Measurements from ENCODE around the gene ABCG5. TPM values are rescaled to one million over a fixed set of nuclear protein-coding genes. Genes with fewer than 3 reads are reported as not detected.

Gene ABCG5
- total RNA-seq, 1 donor: under 0.01 TPM

- no peak for DNase-seq (ENCODE audit: low read depth in 2 of 3, low spot score in 2 of 3)
Measured at GRCh38 chr2:43810888-43811287, 27.8 kb downstream of the ABCG5 start.

GRCh38 chr2:43810452-43810851 lies 28.2 kb downstream of the ABCG5 start:
- no peak for DNase-seq (ENCODE audit: low read depth in 2 of 3, low spot score in 2 of 3)

DNA sequence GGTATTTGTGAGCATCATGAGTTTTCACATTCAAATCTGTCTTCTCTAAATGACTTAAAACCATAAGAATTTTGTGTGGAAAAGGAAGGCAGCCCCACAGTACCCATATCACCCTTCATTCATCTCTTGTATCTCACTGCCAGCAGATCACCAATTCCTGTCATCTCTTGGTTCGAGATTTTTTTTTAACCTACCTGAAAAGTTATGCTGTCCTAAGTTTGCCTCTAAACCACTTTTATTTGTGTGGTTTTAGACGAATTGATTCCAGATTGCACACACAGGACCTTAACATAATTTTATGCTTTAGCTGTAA lies 32.0 kb downstream of the ABCG5 start:
- no peak for DNase-seq (ENCODE audit: low read depth in 2 of 3, low spot score in 2 of 3)

- DNase-seq (ENCODE audit: low read depth in 2 of 3, low spot score in 2 of 3): no peak
Measured at GRCh38 chr2:43803113-43803512, 35.5 kb downstream of the ABCG5 start.

DNA sequence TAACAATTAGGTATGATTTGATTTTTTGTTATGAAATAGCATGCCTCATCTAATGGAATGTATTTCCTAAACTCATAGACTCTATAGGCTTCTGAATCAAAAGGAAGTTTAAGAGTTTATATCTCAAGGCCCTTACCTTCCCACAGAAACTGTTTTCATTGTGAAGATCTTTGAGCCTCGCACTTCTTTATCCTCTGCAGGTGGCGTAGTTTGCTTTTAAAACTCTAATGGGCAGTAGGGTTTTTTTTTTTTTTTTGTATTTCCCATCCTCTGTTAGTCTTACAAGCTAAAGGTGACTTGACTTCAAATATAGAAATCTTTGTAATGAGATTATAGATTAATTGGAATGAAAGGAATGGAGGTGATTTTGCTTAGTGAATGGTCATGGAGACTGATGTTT lies 36.5 kb downstream of the ABCG5 start:
- no peak for DNase-seq (ENCODE audit: low read depth in 2 of 3, low spot score in 2 of 3)

- no peak for DNase-seq (ENCODE audit: low read depth in 2 of 3, low spot score in 2 of 3)
Measured at GRCh38 chr2:43800894-43801293, 37.7 kb downstream of the ABCG5 start.

DNA sequence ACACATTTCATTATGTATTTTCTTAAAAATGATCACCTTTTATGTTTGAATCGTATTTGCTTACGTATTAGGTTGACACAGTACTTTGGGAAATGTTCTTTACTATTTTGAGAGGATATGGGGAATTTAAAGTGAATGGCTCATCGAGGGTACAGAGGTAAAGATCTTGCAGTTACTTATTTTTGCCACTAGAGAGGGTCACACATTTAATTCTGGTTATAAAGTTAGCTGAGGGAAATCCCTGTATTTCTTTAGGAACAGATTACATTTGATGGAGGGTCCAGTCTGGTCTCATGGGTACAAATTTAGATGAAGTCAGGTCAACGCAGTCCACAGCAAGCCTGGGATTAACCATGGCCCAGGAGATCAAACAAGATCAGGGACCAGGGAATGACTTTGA lies 40.3 kb downstream of the ABCG5 start:
- no peak for DNase-seq (ENCODE audit: low read depth in 2 of 3, low spot score in 2 of 3)

DNA sequence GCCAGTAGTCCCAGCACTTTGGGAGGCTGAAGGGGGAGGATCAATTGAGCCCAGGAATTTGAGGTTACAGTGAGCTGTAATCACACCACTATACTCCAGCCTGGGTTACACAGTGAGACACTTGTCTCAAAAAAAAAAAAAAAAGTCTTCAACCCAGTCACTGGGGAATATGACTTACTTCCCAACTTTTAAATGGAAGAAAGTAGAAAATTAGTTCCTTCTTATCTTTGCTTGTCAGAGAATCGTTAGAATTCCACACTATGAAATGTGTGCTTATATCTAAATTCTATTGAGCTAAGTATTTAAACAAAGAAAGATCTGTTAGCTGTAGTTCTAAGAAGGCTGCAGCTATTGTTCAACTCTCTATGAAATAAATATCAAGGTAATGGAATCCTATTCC lies 42.4 kb downstream of the ABCG5 start:
- no peak for DNase-seq (ENCODE audit: low read depth in 2 of 3, low spot score in 2 of 3)

- DNase-seq (ENCODE audit: low read depth in 2 of 3, low spot score in 2 of 3): no peak
Measured at GRCh38 chr2:43794956-43795355, 43.7 kb downstream of the ABCG5 start.

DNA sequence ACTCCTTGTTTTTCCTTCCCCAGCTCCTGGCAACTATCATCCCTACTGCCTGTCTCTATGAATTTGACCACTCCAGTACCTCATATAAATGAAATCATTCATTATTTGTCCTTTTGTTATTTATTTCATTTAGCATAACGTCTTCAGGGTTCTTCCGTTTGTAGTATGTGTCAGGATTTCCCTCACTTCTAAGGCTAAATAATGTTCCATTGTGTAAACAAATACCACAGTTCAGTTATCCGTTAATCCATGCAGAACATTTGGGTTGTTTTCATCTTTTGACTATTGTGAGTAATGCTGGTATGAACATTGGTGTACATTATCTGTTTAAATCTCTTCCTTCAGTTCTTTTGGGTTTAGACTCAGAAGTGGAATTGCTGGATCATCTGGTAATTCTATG lies 46.0 kb downstream of the ABCG5 start:
- no peak for DNase-seq (ENCODE audit: low read depth in 2 of 3, low spot score in 2 of 3)

DNA sequence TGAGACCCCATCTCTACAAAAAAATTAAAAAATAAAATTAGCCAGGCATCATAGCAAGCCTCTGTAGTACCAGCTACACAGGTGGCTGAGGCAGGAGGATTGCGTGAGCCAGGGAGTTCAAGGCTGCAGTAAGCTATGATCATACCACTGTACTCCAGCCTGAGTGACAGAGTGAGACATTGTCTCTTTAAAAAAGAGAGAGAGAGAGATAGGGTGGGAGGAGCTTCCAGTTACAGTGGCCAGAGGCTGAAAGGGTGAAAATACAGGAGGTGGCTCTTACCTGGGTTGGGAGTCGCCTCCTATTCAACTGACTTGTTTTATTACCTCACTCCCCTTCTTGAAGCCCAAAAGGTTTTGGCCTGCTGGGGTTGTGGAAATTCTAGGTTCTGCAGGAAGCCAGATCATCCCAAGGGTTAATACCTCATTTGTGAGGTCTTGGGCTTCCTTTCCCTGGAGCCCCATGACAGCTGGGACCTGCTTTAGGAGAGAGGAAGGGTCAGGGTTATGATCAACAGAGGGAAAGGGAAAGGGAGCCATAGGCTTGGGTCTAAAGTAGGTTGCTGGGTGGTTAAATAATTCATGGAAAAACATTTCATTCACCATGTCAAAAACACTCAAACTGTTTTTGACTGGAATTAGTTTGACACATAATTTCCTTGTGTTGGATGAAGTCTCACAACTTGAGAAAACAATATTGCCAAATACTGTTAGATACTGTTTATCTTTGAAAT lies 47.4 kb downstream of the ABCG5 start:
- no peak for DNase-seq (ENCODE audit: low read depth in 2 of 3, low spot score in 2 of 3)

GRCh38 chr2:43790147-43790546 lies 48.5 kb downstream of the ABCG5 start:
- DNase-seq (ENCODE audit: low read depth in 2 of 3, low spot score in 2 of 3): no peak

GRCh38 chr2:43788646-43789045 lies 50.0 kb downstream of the ABCG5 start:
- no peak for DNase-seq (ENCODE audit: low read depth in 2 of 3, low spot score in 2 of 3)

DNA sequence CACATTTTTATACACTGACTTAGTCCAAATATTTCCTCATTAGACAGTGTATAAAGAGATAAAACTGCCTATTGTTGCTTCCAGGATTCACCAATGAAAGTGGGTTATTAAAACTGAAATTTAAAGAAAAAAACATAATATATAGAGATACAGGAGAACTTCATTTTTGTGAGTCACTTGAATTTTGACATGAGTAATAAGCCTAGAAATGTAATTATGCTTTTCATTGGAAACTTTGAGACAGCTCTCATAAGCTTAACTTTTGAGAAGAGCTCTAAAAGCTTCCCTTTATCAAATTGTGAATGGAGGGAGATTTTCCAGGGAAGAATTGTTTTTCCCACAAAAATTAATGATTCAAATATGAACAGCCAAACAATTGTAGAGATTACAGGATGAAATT lies 50.7 kb downstream of the ABCG5 start:
- DNase-seq (ENCODE audit: low read depth in 2 of 3, low spot score in 2 of 3): no peak

GRCh38 chr2:43778233-43778632 lies 60.4 kb downstream of the ABCG5 start:
- DNase-seq (ENCODE audit: low read depth in 2 of 3, low spot score in 2 of 3): no peak

- DNase-seq (ENCODE audit: low read depth in 2 of 3, low spot score in 2 of 3): no peak
Measured at GRCh38 chr2:43777306-43777926, 61.2 kb downstream of the ABCG5 start.

DNA sequence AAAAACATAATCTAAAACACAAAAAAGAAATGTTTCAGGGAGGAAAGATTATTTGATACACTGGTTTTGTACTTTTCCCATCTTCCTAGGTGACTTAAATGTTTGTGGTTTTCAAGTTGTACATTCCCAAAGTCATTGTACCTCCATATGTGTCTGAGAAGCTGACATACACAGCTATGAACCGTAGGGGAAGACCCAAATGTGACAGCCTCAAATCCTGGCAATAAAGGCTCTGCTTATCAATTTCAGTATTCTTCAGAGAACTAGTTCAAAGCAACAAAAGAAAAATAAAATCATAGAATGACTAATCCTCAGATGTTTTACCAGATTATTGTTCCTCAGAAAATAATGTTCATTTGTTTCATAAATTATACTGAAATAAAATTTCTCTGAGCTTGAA lies 62.3 kb downstream of the ABCG5 start:
- DNase-seq (ENCODE audit: low read depth in 2 of 3, low spot score in 2 of 3): no peak

DNA sequence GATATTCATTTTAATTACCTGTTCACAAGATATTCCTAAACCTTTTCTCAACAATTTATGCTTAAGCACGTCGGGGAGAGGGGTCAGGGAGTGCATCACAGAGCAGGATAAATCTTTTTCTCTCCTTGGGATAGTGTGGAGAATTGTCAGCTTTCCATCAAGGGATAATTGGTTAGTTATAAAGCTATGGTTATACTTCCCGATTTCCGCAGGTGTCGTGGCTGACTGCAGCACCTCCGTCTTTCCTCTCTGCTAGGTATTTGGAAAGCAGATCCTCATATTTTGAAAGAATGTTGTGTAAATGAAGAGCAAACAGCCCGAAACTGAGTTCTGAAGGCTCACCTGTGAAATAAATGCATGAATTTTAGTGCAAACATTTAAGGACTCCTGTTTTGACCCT lies 64.0 kb downstream of the ABCG5 start:
- no peak for DNase-seq (ENCODE audit: low read depth in 2 of 3, low spot score in 2 of 3)

- peak; percentile 36 to 86 (median 79) for DNase-seq (ENCODE audit: low read depth in 2 of 3, low spot score in 2 of 3)
Measured at GRCh38 chr2:43773876-43774613, 64.6 kb downstream of the ABCG5 start, which contains the start of gene DYNC2LI1. TSS of gene DYNC2LI1 (plus strand) at chr2:43774039. CDS start at chr2:43774139, 100 bp downstream.

GRCh38 chr2:43766006-43766405 lies 72.6 kb downstream of the ABCG5 start:
- no peak for DNase-seq (ENCODE audit: low read depth in 2 of 3, low spot score in 2 of 3)

DNA sequence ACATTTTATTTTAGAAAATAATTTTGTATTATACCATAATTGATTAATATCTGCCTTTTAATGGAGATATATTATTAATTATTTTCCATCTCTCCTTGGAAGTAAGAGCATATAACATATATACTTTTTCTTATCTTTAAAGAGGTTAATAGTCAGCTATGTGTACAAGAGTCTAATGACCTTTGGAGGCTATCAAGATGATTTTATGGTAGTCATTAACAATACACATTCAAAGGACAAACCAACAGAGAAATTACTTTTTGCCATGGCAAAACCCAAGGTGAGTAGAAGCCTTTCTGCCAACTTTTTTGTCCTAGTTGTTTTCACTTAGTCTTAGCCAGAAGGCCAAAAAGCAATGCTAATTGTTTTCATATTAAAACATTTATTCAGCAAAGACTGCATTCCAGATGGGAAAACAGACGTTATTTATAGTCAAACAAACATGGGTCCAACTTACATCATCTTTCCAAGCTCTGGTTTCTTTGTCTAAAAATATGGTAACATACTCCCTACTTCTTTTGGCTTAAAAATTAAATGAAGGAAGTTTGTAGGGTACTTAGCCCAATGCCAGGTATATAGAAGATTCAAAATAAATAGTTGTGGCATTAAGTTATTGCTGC lies 74.4 kb downstream of the ABCG5 start:
- DNase-seq (ENCODE audit: low read depth in 2 of 3, low spot score in 2 of 3): no peak

DNA sequence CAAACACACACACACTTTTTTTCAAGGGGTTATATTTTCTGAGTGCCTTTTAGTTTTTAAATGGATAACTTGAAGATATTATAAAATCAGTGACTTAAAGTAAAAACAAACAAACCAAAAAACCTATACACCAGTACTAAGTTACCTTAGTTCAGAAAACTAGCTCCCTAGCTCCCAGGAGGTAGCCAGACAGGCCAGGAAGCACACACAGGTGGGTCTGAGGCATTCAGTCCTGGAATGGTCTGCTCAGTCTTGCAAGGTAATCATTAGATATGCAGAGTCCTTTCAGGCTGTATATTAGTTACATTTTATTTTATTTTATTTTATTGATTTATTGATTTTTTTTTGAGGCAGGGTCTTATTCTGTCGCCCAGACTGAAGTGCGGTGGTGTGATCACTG lies 75.5 kb downstream of the ABCG5 start:
- no peak for DNase-seq (ENCODE audit: low read depth in 2 of 3, low spot score in 2 of 3)

Measured in hematopoietic multipotent progenitor cell (in vitro differentiated cells).